NB4 (cell line): Measurements from ENCODE around the gene PPP2R1B.

ENCODE experiments used
- DNase-seq: peaks from one replicate; pipeline ENCODE4 v3.0.0; 2010; ENCODE audit warnings: low read depth
- H3K4me3 ChIP-seq: one replicate; pipeline ENCODE4 v1.5.1; 2011; ENCODE audit warnings: mild to moderate bottlenecking, low read depth, low read length, moderate library complexity
- CTCF ChIP-seq: IDR thresholded peaks from one replicate; pipeline ENCODE4 v1.5.1; 2012; ENCODE audit warnings: low read depth, low read length
- MAX ChIP-seq: IDR thresholded peaks from 2 replicates; pipeline ENCODE4 v1.6.1; 2011; ENCODE audit warnings: low read depth, low read length
- MYC ChIP-seq: IDR thresholded peaks from 2 replicates; pipeline ENCODE4 v1.6.1; 2011; ENCODE audit warnings: low read depth, low read length
- POLR2A ChIP-seq: IDR thresholded peaks from 2 replicates; pipeline ENCODE4 v1.6.1; 2011; ENCODE audit warnings: mild to moderate bottlenecking; ENCODE audit not compliant: insufficient read length; ENCODE audit errors: extremely low read depth

PPP2R1B gene

GRCh38 chr11:111765984-111766833 is at the start of gene PPP2R1B:
TSS of gene PPP2R1B (minus strand) at chr11:111766389. CDS start at chr11:111766361, 28 bp downstream.
- H3K4me3 ChIP-seq = peak within 1 kb of the TSS; percentile 90
- TF ChIP-seq POLR2A (peak; percentile 82), MAX (no peak; the same call in 1 of the 2 replicates), MYC (peak; percentile 25; the same call in 1 of the 2 replicates), CTCF (no peak)
- peak; percentile 81 for DNase-seq

- no peak for TF ChIP-seq MYC
- TF ChIP-seq POLR2A = no peak
- TF ChIP-seq CTCF = no peak
- no peak for TF ChIP-seq MAX
- DNase-seq = no peak
- H3K4me3 ChIP-seq = no peak overlapping the region
Observed at GRCh38 chr11:111815489-111815888, 49.3 kb upstream of the PPP2R1B start.

- TF ChIP-seq POLR2A = no peak
- no peak for TF ChIP-seq MAX
- no peak for TF ChIP-seq CTCF
- no peak for TF ChIP-seq MYC
- no peak overlapping the region for H3K4me3 ChIP-seq
- no peak for DNase-seq
Observed at GRCh38 chr11:111814557-111815320, 48.5 kb upstream of the PPP2R1B start.

- no peak overlapping the region for H3K4me3 ChIP-seq
- DNase-seq = no peak
Observed at GRCh38 chr11:111814106-111814505, 47.9 kb upstream of the PPP2R1B start.

GRCh38 chr11:111812211-111812610 is 46.0 kb upstream of the PPP2R1B start:
- DNase-seq = no peak
- TF ChIP-seq MYC = no peak
- TF ChIP-seq POLR2A = no peak
- no peak for TF ChIP-seq CTCF
- TF ChIP-seq MAX = no peak
- H3K4me3 ChIP-seq = no peak overlapping the region

More at GRCh38 chr11:111814106-111814505, 47.9 kb upstream of the PPP2R1B start:
- no peak for TF ChIP-seq MYC
- no peak for TF ChIP-seq MAX
- no peak for TF ChIP-seq CTCF
- TF ChIP-seq POLR2A = no peak
